Stimulated activated naive B cell treated with anti-CD40 and anti-IgM and Interleukin-4, amounts not matched to agents 10 μg/mL and 1 μg/mL and 100 μg/mL, for 72 hours (primary cell): ENCODE data around the gene NOLC1.

Experiments
- ATAC-seq, 2 donors: fragments of 150-1000 bp; cut with Tn5 transposase; replicated peaks; 2 replicates each; pipeline ENCODE4 v1.10.0; 2021; ENCODE audit warnings: moderate library complexity in 1 of 2
- DNase-seq: peaks from one replicate; pipeline ENCODE4 v3.0.0; 2021
- H3K27ac Mint-ChIP-seq: one replicate; pipeline ENCODE4 v1.8.0; 2022; ENCODE audit warnings: mild to moderate bottlenecking, mixed read lengths
- H3K27me3 Mint-ChIP-seq, 2 donors: one replicate each; pipeline ENCODE4 v1.8.0; 2022; ENCODE audit warnings: mixed read lengths in 2 of 2
- H3K36me3 Mint-ChIP-seq, 2 donors: one replicate each; pipeline ENCODE4 v1.8.0; 2022; ENCODE audit warnings: mixed read lengths in 2 of 2, mild to moderate bottlenecking in 1 of 2
- H3K4me1 Mint-ChIP-seq, 2 donors: one replicate each; pipeline ENCODE4 v1.8.0; 2022; ENCODE audit warnings: mixed read lengths in 2 of 2, mild to moderate bottlenecking in 1 of 2
- H3K4me3 Mint-ChIP-seq, 2 donors: one replicate each; pipeline ENCODE4 v1.8.0; 2022; ENCODE audit warnings: mild to moderate bottlenecking in 2 of 2, mixed read lengths in 2 of 2, moderate library complexity in 1 of 2
- H3K9me3 Mint-ChIP-seq, 2 donors: one replicate each; pipeline ENCODE4 v1.8.0; 2022; ENCODE audit warnings: mixed read lengths in 2 of 2, mild to moderate bottlenecking in 1 of 2

NOLC1 gene

DNA sequence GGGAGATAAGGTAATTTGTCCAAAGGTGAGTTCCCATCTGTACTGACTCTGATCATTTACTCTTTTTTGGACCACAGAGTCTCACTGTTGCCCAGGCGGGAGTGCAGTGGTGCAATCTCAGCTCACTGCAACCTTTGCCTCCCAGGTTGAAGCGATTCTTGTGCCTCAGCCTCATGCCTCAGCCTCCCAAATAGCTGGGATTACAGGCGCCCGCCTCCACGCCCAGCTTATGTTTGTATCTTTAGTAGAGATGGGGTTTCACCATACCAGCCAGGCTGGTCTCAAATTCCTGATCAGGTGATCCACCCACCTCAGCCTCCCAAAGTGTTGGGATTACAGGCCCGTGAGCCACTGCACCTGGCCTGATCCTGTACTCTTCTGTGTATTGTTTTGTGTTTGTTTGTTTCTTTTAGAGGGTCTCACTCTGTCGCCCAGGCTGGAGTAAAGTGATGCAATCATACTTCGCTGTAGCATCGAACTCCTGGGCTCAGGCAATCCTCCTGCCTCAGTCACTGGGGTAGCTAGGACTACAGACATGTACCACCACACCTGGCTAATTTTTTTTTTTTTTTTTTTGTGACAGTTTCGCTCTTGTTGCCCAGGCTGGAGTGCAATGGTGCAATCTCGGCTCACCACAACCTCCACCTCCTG is 2.4 kb downstream of the NOLC1 start:
- no peak for ATAC-seq
- H3K4me3 Mint-ChIP-seq: peak overlapping the region; percentile 62 to 72
- H3K4me1 Mint-ChIP-seq: peaks cover 31 to 70% of the 10 kb centered on the region in 2 donors
- no peak for DNase-seq
- H3K36me3 Mint-ChIP-seq: peaks cover 61 to 69% of the 10 kb centered on the region in 2 donors
- H3K27ac Mint-ChIP-seq: peak overlapping the region; percentile 88
- no peaks in the 10 kb centered on the region for H3K9me3 Mint-ChIP-seq
- no peaks in the 10 kb centered on the region for H3K27me3 Mint-ChIP-seq

DNA sequence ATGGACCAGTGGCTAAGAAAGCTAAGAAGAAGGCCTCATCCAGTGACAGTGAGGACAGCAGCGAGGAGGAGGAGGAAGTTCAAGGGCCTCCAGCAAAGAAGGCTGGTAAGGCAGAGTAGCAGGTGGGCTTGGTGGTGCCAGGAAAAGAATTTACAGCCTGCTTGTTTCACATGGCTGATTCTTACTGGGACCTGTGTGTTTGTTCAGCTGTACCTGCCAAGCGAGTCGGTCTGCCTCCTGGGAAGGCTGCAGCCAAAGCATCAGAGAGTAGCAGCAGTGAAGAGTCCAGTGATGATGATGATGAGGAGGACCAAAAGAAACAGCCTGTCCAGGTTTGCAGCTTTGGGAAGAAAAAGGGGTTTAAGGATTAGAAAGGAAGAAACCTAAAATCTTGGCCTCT is 5.0 kb downstream of the NOLC1 start:
- DNase-seq (no peak), ATAC-seq (no peak)
- Mint-ChIP-seq H3K9me3 (no peaks in the 10 kb centered on the region), H3K36me3 (peaks cover 65 to 73% of the 10 kb centered on the region in 2 donors), H3K4me3 (no peak overlapping the region), H3K27me3 (no peaks in the 10 kb centered on the region), H3K4me1 (peaks cover 23 to 51% of the 10 kb centered on the region in 2 donors), H3K27ac (peak overlapping the region; percentile 31)

DNA sequence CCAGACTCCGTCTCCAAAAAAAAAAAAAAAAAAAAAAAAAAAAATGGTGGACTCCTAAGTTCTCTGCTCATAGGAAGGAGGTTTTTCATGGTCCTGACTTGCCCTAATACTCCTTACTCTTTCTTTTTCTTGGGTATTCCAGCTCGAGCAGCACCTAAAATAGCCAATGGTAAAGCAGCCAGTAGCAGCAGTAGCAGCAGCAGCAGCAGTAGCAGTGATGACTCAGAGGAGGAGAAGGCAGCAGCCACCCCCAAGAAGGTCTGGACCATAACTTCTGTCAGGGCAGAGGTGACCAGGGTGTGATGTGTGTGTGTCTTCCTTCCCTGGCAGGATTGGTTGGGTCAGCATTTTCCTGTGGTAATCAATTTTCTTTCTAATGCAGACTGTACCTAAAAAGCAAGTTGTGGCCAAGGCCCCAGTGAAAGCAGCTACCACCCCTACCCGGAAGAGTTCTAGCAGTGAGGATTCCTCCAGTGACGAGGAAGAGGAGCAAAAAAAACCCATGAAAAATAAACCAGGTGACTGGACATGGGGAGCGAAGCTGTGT is 6.9 kb downstream of the NOLC1 start:
- DNase-seq (no peak), ATAC-seq (no peak)
- H3K4me1 Mint-ChIP-seq: peaks cover 20 to 35% of the 10 kb centered on the region in 2 donors
- H3K27ac Mint-ChIP-seq: no peak overlapping the region
- H3K4me3 Mint-ChIP-seq: no peak overlapping the region
- peaks cover 55 to 64% of the 10 kb centered on the region in 2 donors for H3K36me3 Mint-ChIP-seq
- no peaks in the 10 kb centered on the region for H3K9me3 Mint-ChIP-seq
- H3K27me3 Mint-ChIP-seq: no peaks in the 10 kb centered on the region

DNA sequence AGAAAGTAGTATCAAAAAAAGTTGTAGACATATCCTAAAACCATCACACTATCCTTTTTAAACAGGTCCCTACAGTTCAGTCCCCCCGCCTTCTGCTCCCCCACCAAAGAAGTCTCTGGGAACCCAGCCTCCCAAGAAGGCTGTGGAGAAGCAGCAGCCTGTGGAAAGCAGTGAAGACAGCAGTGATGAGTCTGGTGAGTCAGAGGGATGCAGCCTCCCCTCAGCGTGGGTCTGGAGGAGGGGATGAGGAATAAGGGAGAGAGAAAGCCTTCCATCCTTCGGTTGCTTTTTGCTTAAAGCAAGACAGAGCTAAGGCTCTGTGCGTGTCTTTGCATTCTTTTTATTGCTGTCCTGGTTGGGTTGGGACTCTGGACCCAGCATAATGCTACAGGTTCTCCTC is 7.6 kb downstream of the NOLC1 start:
- no peaks in the 10 kb centered on the region for H3K9me3 Mint-ChIP-seq
- no peaks in the 10 kb centered on the region for H3K27me3 Mint-ChIP-seq
- no peak overlapping the region for H3K27ac Mint-ChIP-seq
- ATAC-seq: no peak
- peaks cover 16 to 28% of the 10 kb centered on the region in 2 donors for H3K4me1 Mint-ChIP-seq
- no peak for DNase-seq
- no peak overlapping the region for H3K4me3 Mint-ChIP-seq
- peaks cover 49 to 59% of the 10 kb centered on the region in 2 donors for H3K36me3 Mint-ChIP-seq

DNA sequence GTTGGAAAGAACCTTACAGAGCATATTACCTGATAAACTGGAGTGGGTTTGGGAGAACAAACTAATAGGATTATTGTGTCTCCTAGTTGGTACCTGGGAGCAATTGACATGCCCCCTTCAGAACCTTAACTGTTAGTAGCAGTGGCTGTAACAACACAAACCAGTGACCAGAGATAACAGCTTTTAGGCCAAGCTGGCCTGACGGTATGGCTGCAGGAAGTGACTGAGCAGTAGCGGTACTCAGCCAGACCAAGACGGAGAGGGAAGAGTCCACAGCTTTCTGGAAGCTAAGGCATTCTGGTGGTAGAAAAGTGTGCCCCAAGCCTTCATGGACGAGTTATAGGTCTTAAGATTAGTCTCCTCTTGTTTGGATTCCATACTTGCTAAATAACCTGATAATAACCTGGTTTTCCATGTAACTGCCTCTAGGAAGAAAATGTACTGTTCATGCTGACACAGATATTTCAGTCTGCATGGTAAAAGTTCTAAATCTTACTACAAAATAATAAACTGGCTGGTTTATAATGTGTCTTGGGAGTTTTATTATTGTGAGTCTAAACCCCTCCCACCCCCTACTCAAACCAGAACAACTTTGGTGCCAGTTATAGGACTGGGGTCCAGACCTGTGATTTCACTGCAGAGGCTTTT is 11.3 kb downstream of the NOLC1 start:
- no peaks in the 10 kb centered on the region for H3K9me3 Mint-ChIP-seq
- H3K4me3 Mint-ChIP-seq: no peak overlapping the region
- H3K27ac Mint-ChIP-seq: no peak overlapping the region
- peaks cover 0 to 5% of the 10 kb centered on the region in 2 donors for H3K4me1 Mint-ChIP-seq
- DNase-seq (no peak), ATAC-seq (no peak)
- H3K36me3 Mint-ChIP-seq: peaks cover 29 to 37% of the 10 kb centered on the region in 2 donors
- no peaks in the 10 kb centered on the region for H3K27me3 Mint-ChIP-seq

DNA sequence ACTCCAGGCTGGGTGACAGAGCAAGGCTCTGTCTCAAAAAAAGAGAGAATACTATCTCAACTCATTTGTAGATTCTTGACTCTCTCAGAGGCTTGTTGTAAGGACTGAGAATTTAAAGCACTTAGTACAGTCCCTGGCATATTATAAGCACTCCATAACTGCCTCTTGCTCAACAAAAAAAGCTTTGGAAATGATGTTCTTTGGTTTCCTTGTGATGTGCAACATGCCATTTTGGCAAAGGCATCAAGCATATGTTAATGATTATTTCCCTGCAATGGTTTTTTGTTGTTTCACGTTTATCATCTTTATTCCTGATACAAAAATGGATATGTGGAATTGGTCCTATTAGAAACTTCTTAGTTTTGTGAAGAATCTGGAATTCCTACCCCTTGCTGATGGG is 15.7 kb downstream of the NOLC1 start:
- Mint-ChIP-seq H3K27me3 (no peaks in the 10 kb centered on the region), H3K9me3 (no peaks in the 10 kb centered on the region), H3K27ac (no peak overlapping the region), H3K36me3 (peaks cover 4 to 10% of the 10 kb centered on the region in 2 donors), H3K4me1 (peaks cover 0 to 5% of the 10 kb centered on the region in 2 donors), H3K4me3 (no peak overlapping the region)
- ATAC-seq (no peak), DNase-seq (no peak)

DNA sequence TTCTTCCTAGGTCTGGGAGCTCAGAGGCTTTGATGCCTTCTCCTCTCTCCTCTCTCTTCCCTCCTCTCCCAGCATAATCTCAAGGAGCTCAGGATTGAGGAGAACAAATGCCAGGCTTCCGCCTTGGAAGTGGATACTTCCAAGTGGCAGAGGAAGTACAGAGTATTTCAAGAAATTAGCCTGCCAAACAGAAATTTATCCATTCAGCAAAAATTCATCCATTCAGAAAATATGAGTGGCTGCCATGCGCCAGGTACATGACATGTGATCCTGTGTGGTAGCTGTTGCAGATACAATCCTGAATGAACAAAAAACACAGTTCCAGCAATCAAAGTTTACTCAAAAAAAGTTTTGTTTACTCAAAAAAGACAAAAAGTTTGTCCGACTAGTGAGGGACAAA is 18.4 kb downstream of the NOLC1 start:
- DNase-seq: no peak
- no peaks in the 10 kb centered on the region for H3K27me3 Mint-ChIP-seq
- no peak overlapping the region for H3K4me3 Mint-ChIP-seq
- H3K9me3 Mint-ChIP-seq: no peaks in the 10 kb centered on the region
- no peak for ATAC-seq
- H3K27ac Mint-ChIP-seq: no peak overlapping the region
- H3K4me1 Mint-ChIP-seq: peaks cover 0 to 5% of the 10 kb centered on the region in 2 donors
- peaks cover 0 to 4% of the 10 kb centered on the region in 2 donors for H3K36me3 Mint-ChIP-seq

DNA sequence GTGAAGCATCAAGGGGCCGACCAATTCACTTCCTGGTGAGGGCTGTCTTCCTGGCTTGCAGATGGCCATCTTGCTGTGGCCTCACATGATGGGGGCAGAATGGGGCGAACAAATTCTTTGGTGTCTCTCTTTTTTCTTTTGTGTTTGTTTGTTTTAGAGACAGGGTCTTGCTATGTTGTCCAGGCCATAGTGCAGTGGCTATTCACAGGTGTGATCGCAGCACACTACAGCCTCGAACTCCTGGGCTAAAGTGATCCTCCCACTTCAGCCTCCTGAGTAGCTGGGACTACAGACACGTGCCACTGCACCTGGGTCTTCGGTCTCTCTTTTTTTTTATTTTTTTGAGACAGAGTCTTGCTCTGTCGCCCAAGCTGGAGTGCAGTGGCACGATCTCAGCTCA is 20.1 kb downstream of the NOLC1 start:
- no peak for ATAC-seq
- no peaks in the 10 kb centered on the region for H3K9me3 Mint-ChIP-seq
- H3K36me3 Mint-ChIP-seq: no peaks in the 10 kb centered on the region
- peaks cover 0 to 5% of the 10 kb centered on the region in 2 donors for H3K4me1 Mint-ChIP-seq
- no peak for DNase-seq
- H3K27me3 Mint-ChIP-seq: peaks cover 0 to 5% of the 10 kb centered on the region in 2 donors
- H3K27ac Mint-ChIP-seq: no peak overlapping the region
- H3K4me3 Mint-ChIP-seq: no peak overlapping the region

DNA sequence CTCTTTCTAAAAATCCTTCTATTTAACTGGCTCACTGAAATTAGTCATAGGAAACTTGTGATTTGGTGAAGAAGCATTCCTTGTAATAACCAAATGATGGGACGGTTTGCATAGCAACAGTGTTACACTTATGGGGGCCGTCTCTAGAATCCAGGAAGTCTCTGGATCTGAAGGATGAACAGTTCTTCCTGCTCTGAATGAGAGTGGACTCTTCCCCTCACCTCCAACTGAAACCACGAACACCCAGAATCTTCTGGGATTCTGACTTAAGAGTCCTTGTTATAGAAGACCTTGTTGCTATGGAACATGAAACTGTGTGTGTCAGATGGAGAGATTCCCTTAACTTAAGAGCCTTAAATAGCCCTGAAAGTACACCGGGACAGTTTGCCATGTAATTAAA is 23.2 kb downstream of the NOLC1 start:
- ATAC-seq: no peak

DNA sequence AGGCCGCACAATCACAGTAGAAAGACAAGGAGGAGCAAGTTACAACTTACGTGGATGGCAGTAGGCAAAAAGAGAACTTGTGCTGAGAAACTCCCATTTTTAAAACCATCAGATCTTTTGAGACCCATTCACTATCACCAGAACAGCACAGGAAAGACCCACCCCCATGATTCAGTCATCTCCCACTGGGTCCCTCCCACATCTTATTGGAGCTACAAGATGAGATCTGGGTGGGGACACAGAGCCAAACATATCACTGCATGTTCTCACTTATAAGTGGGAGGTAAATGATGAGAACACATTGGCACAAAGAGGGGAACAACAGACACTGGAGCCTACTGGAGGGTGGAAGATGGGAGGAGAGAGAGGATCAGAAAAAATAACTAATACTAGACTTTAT is 32.4 kb downstream of the NOLC1 start:
- no peak overlapping the region for H3K4me3 Mint-ChIP-seq
- DNase-seq (no peak), ATAC-seq (no peak)
- H3K36me3 Mint-ChIP-seq: no peaks in the 10 kb centered on the region
- peaks cover 4 to 8% of the 10 kb centered on the region in 2 donors for H3K9me3 Mint-ChIP-seq
- peaks cover 3 to 15% of the 10 kb centered on the region in 2 donors for H3K4me1 Mint-ChIP-seq
- H3K27ac Mint-ChIP-seq: no peak overlapping the region
- H3K27me3 Mint-ChIP-seq: peaks cover 6 to 9% of the 10 kb centered on the region in 2 donors

More for the DNA sequence above, 23.2 kb downstream of the NOLC1 start:
- Mint-ChIP-seq H3K4me3 (no peak overlapping the region), H3K27me3 (peaks cover 0 to 17% of the 10 kb centered on the region in 2 donors), H3K27ac (no peak overlapping the region), H3K4me1 (no peaks in the 10 kb centered on the region), H3K36me3 (no peaks in the 10 kb centered on the region), H3K9me3 (no peaks in the 10 kb centered on the region)
- no peak for DNase-seq

DNA sequence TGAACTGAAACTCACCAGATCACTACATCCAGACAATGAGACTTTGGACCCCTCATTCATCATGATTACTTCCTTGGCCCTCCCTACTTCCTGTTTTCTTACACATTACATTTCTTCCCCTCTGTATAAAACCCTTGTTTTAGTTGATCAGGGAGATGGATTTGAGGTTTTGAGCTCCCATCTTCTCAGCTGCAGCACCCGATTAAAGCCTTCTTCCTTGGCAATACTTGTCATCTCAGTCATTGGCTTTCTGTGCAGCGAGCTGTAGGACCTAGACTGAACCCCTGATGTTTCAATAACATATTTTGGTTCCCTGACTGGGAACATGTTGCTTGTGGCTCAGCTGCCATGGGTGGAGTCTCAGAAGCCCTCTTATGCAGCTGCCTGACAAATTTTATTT is 33.1 kb downstream of the NOLC1 start:
- H3K36me3 Mint-ChIP-seq: no peaks in the 10 kb centered on the region
- H3K9me3 Mint-ChIP-seq: peaks cover 4 to 8% of the 10 kb centered on the region in 2 donors
- H3K27me3 Mint-ChIP-seq: peaks cover 6 to 9% of the 10 kb centered on the region in 2 donors
- DNase-seq (no peak), ATAC-seq (no peak)
- no peak overlapping the region for H3K27ac Mint-ChIP-seq
- H3K4me1 Mint-ChIP-seq: peaks cover 3 to 15% of the 10 kb centered on the region in 2 donors
- no peak overlapping the region for H3K4me3 Mint-ChIP-seq

DNA sequence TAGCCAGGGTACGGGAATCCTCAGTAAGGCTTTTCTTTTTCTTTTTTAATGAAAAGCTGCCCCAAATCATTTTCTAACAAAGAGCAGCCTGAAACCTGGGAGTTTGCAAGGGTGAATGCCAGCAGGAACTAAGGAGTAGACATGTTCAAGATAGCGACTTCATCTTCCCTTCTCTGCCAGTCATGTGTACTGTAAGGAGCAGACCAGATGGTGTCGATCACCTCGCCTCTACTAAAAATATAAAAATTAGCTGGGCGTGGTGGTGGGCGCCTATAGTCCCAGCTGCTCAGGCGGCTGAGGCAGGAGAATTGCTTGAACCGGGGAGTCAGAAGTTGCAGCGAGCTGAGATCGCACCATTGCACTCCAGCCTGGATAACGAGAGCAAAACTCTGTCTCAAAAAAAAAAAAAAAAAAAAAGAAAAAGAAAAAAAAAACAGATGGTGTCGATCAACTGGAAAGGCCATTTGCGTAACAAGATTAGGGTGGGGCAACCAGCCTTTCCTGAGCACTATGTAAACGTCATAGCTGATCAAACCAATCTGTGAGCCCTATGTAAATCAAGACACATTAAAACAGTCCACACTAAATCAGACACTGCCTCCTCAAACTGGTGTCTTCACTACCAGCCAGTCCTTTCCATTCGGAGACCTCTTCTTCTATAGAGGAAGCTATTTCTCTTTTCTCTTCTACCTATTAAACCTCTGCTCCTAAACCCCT is 33.8 kb downstream of the NOLC1 start:
- H3K9me3 Mint-ChIP-seq: peaks cover 4 to 8% of the 10 kb centered on the region in 2 donors
- no peak for ATAC-seq
- no peak overlapping the region for H3K27ac Mint-ChIP-seq

DNA sequence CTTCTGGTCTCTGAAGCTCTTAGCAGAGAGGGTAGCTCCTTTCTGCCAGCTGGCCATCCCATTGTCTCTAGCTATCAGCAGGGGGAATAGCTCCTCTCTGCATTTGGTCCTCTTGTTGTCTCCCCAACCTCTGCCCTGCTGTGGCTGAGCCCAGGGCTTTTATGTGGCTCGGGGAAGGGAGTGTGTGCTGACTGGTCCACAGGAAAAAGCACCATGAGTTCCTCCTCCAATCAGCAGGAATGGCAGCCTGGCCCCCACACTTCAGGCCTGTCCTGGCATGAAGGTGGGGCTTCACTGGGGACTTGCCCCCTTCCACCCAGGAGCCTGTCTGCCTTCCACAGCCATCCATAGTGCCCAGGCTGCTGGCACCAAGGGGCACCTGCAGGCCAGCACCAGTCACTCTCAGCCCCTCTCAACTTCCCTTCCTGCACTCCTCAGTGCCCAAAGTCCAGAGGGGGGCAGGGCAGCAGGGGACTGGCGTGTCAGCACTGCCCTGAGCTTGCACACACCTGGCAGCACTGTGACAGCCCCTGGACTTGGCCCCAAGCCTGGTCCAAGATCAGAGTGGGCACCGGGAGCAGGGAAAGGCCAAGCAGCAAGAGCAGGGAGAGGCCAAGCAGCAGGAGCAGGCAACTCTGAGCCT is 36.2 kb downstream of the NOLC1 start:
- no peak for ATAC-seq
- peaks cover 3 to 15% of the 10 kb centered on the region in 2 donors for H3K4me1 Mint-ChIP-seq
- H3K27me3 Mint-ChIP-seq: peaks cover 0 to 9% of the 10 kb centered on the region in 2 donors
- H3K9me3 Mint-ChIP-seq: peaks cover 4 to 12% of the 10 kb centered on the region in 2 donors
- peaks cover 0 to 3% of the 10 kb centered on the region in 2 donors for H3K36me3 Mint-ChIP-seq
- H3K4me3 Mint-ChIP-seq: no peak overlapping the region
- no peak overlapping the region for H3K27ac Mint-ChIP-seq
- no peak for DNase-seq

More for the DNA sequence above, 33.8 kb downstream of the NOLC1 start:
- H3K4me3 Mint-ChIP-seq: no peak overlapping the region
- H3K27me3 Mint-ChIP-seq: peaks cover 2 to 9% of the 10 kb centered on the region in 2 donors
- H3K4me1 Mint-ChIP-seq: peaks cover 3 to 15% of the 10 kb centered on the region in 2 donors
- no peak for DNase-seq
- H3K36me3 Mint-ChIP-seq: no peaks in the 10 kb centered on the region
